HG03565 (cell line): ENCODE data around the gene TOMM22.
"Not testable (repeated sequence)": the region's sequence is repeated elsewhere in the genome, so short reads cannot be mapped to it uniquely, and the experiment has no call there.

Experiments
- ATAC-seq: cut with Tn5 transposase; IDR thresholded peaks from one replicate; pipeline ENCODE4 v1.9.1; 2021; ENCODE audit warnings: mild to moderate bottlenecking, moderate library complexity; ENCODE audit not compliant: unreplicated experiment

TOMM22 gene

DNA sequence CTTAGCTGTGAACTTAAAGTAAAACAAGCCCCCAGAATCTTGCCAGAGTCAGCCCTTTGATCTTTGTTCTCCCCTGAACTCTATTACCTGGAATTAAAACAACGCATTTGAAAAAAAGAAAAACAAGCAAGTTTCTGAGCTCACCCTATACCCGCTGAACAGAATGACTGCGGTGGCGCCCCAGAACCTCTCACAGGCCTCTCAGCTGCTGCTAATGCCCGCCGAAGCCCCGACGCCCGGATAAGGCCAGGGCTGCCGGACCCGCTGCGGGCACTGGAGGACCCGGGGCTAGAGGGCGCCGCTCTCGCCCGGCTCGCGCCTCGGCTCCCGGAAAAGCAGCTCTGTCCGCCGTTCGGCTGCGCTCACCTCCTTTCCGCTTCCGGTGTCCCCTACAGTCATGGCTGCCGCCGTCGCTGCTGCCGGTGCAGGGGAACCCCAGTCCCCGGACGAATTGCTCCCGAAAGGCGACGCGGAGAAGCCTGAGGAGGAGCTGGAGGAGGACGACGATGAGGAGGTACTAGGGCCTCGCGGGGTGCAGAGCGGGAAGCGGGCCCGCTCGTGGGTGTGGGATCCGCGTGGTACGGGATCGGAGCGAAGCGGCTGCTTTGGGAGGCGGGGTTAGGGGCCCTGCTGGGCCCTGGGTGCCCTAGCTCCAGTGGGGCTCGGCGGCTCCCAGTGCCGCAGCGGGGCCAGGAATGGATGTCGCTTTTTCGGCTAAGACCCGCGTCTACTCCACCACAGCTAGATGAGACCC lies at the start of gene TOMM22:
TSS of gene TOMM22 (plus strand) at position 376 of the 754 bp plus-strand sequence. CDS start at position 398, 22 bp downstream.
- peak; percentile 88 for ATAC-seq

DNA sequence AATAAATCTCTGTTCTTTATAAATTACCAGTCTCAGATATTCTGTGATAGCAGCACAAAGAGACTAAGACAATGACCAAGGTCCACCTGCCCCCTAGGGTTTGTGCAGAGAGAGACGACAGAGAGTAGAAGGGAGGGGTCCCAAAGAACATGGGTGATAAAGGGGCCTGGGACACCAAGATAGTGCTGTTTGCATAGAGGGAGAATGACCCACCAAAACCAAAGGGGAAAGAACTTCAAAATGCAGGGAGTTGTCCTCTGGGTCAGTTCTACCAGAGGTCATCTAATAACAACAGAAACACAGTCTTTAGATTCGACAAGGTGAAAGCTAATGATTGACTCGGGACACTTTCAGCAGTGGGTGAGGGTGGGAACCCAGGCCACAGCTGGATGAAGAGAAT lies 49.2 kb upstream of the TOMM22 start:
- ATAC-seq: no peak

DNA sequence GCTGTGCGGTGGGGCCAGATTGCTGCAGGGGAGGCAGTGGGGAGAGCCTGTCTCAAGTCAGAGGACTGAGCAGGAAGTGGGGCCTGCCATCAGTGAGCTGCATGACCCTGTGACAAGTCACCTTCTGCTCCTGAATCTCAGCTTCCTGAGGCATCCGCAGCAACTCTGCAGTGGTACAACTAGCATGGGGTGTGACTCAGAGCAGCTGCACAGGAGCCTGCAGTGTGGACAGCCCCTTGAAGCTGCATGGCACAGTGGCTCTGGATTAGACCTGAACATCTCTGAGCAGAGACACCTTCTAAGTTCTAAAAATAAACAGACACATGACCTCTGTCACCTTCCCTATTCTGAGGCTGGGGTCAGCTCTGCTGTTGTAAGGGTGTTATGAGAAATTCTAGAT lies 43.5 kb upstream of the TOMM22 start:
- no peak for ATAC-seq

- ATAC-seq: no peak
Observed at GRCh38 chr22:38638728-38639127, 43.0 kb upstream of the TOMM22 start.

DNA sequence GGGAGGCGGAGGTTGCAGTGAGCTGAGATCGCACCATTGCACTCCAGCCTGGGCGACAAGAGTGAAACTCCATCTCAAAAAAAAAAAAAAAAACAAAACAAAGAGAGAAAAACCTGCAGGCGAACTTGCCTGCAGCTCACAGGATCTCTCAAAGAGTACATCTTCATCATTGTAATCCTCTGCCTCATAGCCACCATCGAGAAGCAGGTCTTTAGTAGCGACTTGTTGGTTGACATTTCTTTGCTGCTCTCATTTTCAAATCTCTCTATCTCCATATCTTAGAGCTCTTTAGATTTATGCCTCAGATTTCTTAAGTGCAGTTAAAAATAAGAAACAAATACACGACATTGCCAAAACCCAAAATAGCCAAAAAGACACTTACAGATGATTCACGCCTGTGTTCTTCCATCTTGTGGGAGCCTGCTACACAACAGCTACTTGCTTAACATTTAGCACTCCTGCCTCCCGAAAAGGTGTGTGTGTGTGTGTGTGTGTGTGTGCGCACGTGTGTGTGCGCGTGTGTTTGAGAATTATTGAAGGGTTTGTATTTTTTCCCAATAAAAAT lies 40.2 kb upstream of the TOMM22 start:
- no peak for ATAC-seq

DNA sequence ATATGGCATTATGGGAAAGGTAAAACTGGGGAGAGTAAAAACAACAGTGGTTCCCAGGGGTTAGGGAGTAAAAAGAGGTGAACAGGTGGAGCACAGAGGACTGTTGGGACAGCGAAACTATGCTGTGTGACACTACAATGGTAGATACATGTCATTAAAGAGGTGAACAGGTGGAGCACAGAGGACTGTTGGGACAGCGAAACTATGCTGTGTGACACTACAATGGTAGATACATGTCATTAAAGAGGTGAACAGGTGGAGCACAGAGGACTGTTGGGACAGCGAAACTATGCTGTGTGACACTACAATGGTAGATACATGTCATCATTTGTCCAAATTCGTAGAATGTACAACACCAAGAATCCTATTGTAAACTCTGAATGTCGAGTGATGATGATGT lies 37.5 kb upstream of the TOMM22 start:
- ATAC-seq: not testable (repeated sequence)

DNA sequence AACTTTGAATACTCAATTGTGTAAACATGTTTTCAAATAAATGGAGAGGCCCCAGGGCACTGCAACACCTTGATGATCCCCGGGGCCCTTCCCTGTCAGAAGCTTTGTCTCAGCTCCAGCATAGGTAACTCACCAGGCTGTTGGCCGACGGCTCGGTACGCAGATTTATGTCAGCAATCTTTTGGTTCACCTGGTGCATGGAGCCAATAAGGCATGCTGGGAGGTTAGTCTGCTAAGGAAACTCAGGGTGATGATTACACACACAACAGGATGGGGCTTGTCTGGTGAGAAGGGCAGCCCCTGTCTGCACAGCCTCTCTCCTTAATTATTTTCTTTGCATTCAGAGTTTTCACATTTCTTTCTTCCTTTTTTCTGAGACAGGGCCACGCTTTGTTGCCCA lies 36.3 kb upstream of the TOMM22 start:
- ATAC-seq: no peak

DNA sequence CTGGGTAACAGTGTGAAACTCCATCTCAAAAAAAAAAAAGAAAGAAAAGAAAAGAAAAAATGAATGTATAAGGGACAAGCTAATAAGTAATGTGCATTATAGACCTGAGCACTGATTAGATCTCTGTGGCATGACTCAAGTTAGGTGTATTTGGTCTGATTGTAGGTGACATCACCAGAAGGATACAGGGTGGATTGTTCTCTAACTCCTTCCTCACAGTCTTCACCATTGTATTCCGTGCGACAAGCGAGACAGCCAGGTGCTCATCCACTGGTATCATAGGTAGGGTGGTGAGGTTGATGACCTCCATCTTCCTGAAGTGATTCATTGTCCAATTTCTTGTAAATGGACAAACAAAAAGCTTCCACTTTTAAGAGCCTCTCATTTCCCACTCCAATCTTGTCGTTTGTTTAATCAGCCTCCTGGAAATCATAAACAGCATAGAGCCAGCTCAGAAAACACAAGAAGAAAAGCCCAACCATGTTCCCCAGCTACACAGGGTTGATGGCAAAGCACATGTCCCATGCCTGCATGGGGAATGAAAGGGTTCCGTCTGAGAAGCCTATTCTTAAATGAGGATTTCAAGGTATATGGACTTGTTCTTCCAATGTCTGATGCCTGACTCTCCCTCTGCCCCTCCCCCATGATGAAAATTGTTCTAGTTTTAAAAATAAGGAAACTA lies 31.8 kb upstream of the TOMM22 start:
- ATAC-seq: no peak

- ATAC-seq: no peak
Observed at GRCh38 chr22:38652859-38653258, 28.9 kb upstream of the TOMM22 start.

- no peak for ATAC-seq
Observed at GRCh38 chr22:38653741-38654140, 28.0 kb upstream of the TOMM22 start.

DNA sequence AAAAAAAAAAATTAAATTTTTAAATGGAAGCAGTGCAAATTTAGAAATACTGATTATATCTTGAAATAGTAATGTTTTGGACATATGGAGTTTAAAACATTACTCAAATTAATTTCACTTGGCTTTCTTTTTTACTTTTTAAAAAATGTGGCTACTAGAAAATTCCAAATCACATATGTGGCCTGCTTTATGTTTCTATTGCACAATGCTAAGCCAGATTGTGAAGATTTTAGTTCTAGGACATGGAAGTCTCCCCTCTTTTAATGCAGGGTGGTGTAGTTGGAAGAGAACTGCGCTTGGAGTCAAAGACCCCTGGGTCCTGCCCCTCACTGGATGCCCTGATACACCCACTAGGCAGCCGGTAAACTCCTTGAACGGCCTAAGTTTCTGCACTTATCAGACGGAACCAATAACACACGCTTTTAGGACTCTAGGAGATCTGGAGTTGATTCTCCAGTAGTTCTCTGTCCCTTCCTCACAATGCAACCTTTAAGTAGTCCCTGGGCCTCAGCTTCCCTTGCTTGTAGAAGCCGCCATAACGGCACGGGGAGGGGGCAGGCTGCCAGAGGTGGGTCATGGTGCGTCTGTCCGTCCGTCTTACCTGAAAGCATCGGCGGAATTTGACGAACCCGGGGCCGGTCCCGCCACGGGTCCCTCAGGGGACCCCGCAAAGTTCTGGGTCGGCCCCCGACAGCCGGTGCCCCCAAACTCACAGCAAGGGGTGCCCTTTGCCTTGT lies 26.1 kb upstream of the TOMM22 start:
- no peak for ATAC-seq

GRCh38 chr22:38656256-38657044 lies 25.3 kb upstream of the TOMM22 start, which contains the start of the genes CBY1 and FAM227A:
CBY1 (plus strand) TSS chr22:38656638; CDS start chr22:38668055, 11,417 bp downstream.
FAM227A (minus strand) TSS chr22:38656392; CDS start chr22:38650168, 6,224 bp downstream.
- ATAC-seq: peak; percentile 55

DNA sequence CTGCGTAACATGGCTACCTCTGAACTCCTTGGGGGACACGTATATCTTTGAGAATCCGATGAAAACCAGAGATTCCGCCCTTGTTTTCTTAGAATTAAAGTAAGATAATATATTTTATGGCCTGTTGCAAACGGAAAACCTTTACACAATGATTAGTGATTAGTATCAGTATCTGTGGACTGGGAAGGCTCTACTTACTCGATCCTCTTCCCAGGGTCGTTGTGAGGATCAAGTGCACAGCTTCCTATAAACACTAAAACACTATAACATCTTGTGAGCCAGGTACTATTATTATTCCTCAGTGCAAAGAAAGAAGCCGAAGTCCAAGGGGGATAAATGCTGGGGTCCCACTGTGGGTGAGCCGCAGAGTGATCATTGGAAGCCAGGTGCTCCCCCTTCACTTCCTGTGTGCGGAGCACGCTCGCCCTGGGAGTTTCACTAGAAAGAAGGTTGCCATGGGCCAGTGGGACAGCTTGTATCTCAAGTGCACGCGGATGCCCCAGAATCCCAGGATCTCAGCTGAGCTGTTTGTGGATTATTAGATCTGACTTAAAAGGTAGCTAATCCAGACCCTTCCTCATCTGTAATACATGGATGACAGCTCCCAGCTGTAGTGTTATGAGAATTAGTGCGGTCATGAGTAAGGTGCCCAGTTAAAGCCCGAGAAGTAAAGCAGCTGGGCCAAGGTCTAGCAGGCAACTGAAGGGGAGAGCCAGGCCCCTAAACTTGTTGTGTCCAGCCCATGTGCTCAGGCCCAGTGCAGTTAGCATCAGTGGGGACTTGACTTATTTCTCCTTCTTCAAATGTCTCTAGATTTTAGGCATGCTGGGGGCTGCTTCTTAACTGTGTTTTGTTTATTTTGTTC lies 24.5 kb upstream of the TOMM22 start:
- ATAC-seq: peak; percentile 19

GRCh38 chr22:38674888-38675287 lies 6.9 kb upstream of the TOMM22 start:
- no peak for ATAC-seq

DNA sequence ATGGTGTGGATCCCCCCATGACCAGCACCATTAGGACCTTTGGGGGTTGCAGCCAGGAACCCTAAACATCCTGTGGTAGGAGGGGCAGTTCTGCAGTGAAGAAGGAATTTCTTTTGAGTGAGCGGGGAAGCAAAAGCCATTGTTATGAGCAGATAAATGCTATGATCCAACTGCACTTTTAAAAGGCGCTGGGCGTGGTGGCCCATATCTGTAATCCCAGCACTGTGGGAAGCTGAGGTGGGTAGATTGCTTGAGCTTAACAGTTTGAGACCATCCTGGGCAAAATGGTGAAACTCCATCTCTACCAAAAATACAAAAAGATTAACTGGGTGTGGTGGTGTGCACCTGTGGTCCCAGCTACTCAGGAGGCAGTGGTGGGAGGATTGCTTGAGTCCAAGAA lies 5.9 kb upstream of the TOMM22 start:
- no peak for ATAC-seq

DNA sequence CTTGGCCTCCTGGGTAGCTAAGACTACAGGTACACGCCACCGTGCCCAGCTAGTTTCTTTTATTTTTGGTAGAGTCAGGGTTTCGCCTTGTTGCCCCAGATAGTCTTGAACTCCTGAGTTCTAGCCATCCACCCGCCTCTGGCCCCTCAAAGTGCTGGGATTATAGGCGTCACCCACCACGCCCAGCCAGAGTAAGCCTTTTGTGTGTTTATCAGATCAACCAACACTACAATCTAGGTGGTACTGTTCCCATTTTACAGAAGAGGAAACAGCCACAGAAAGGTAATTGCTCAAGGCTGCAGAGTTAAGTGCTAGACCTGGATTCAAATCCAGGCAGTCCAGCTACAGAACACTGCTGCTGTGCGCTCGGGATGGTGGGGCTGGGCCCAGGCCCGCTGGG lies 3.1 kb downstream of the TOMM22 start:
- ATAC-seq: no peak

DNA sequence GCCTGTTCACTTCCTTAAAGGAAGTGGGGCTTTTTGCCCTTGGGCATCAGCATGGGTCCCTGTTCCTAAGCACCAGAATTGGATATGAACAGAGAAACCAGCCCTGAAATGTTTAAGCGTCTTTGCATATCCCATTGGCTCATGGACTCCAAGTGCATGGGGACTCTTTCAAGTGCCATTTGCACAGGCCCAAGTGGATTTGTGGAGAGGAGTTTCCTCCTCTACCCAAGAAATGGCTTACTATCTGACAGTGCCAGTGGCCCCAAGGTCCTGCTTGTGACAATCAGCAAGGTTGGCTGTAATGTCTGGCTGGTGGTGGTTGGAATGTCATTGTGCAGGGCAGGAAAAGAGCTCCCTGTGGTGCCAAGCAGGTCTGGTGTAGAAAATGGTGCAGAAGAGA lies 4.0 kb downstream of the TOMM22 start:
- ATAC-seq: no peak

DNA sequence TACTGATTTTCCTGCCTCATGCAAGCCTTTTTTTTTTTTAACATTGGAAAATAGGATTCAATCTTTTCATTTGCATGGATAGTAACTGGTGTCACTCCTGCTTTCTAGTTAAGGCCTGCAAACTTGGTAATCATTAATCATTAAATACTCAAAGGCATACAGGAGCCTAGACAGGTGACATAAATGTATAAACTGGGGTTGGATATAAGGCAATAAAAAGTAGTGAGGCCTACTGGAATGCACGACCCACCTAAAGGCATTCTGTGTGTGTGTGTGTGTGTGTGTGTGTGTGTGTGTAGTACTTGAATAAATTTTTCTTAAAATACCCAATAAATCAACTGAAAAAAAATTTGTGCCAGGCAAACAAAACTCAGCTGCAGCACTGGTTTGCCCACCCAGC lies 7.9 kb downstream of the TOMM22 start:
- ATAC-seq: no peak

DNA sequence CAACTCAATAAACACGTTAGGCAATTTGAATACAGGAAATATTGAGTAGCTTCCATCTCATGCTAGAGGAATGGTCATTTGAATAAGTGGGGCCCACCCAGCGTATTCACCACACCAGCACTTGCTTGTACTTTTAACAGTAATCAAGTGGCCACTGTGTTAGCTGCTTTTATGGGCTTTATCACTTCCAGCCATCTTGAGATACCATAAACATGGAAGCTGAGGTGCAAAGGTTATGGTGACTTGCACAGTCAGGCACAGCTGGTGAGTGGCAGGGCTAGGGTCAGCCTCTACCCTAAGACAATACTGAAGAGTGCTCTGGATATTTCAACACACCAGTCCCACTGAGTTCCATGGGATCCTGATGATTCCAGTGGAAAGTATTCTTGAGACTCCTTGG lies 12.3 kb downstream of the TOMM22 start:
- ATAC-seq: no peak

GRCh38 chr22:38694940-38695339 lies 13.2 kb downstream of the TOMM22 start:
- ATAC-seq: no peak
